Memory B cell (primary cell): ENCODE results near the gene CCDC70.
"Not testable (repeated sequence)": the region's sequence is repeated elsewhere in the genome, so short reads cannot be mapped to it uniquely, and the experiment has no call there.

Experiments used
- ATAC-seq: fragments of 150-1000 bp; cut with Tn5 transposase; 2 replicates; pipeline ENCODE4 v1.10.0; 2021; ENCODE audit warnings: low read depth, mild to moderate bottlenecking, moderate library complexity
- DNase-seq, 2 donors: peaks; one replicate each; pipeline ENCODE4 v3.0.0; 2022; ENCODE audit warnings: low spot score in 2 of 2
- H3K27ac Mint-ChIP-seq: one replicate; pipeline ENCODE4 v1.8.0; 2022; ENCODE audit warnings: mild to moderate bottlenecking, moderate library complexity, mixed read lengths
- H3K27me3 Mint-ChIP-seq: one replicate; pipeline ENCODE4 v1.8.0; 2022; ENCODE audit warnings: mixed read lengths
- H3K36me3 Mint-ChIP-seq: one replicate; pipeline ENCODE4 v1.8.0; 2022; ENCODE audit warnings: mild to moderate bottlenecking, mixed read lengths
- H3K4me1 Mint-ChIP-seq: one replicate; pipeline ENCODE4 v1.8.0; 2022; ENCODE audit warnings: mixed read lengths
- H3K4me3 Mint-ChIP-seq: one replicate; pipeline ENCODE4 v1.8.0; 2022; ENCODE audit warnings: mild to moderate bottlenecking, moderate library complexity, mixed read lengths
- H3K9me3 Mint-ChIP-seq: one replicate; pipeline ENCODE4 v1.8.0; 2022; ENCODE audit warnings: mixed read lengths

Gene CCDC70

GRCh38 chr13:51894239-51894638 lies 32.5 kb downstream of the CCDC70 start:
- ATAC-seq = no peak

GRCh38 chr13:51895906-51896888 lies 34.4 kb downstream of the CCDC70 start:
- Mint-ChIP-seq H3K27me3 (peaks cover 7% of the 10 kb centered on the region), H3K4me3 (no peak overlapping the region), H3K9me3 (no peaks in the 10 kb centered on the region), H3K27ac (no peak overlapping the region), H3K4me1 (no peaks in the 10 kb centered on the region), H3K36me3 (no peaks in the 10 kb centered on the region)
- ATAC-seq = peak; percentile 69
- peak in 1 of 2 donors; percentile 5 for DNase-seq

More at GRCh38 chr13:51894239-51894638, 32.5 kb downstream of the CCDC70 start:
- peaks cover under 1% of the 10 kb centered on the region for H3K36me3 Mint-ChIP-seq
- DNase-seq = no peak
- H3K4me1 Mint-ChIP-seq = no peaks in the 10 kb centered on the region
- peaks cover 7% of the 10 kb centered on the region for H3K27me3 Mint-ChIP-seq
- H3K27ac Mint-ChIP-seq = no peak overlapping the region
- H3K9me3 Mint-ChIP-seq = no peaks in the 10 kb centered on the region
- no peak overlapping the region for H3K4me3 Mint-ChIP-seq

DNA sequence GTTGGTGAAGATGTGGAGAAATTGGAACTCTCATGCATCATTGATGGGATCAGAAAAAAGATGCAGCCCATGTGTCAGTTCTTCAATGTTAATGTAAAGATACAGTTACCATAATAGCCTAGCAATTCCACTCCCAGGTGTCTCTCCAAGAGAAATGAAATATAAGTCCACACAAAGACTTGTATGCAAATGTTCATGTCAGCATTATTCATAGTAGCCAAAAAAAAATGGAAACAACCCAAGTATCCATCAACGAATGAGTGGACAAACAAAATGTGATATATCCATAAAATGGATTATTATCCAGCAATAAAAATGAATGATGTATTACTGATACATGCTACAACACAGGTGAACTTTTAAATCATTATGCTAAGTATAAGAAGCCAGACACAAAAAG lies 38.7 kb downstream of the CCDC70 start:
- H3K4me3 Mint-ChIP-seq = no peak overlapping the region
- no peaks in the 10 kb centered on the region for H3K36me3 Mint-ChIP-seq
- no peak overlapping the region for H3K27ac Mint-ChIP-seq
- H3K27me3 Mint-ChIP-seq = peaks cover 2% of the 10 kb centered on the region
- H3K9me3 Mint-ChIP-seq = no peaks in the 10 kb centered on the region
- no peaks in the 10 kb centered on the region for H3K4me1 Mint-ChIP-seq
- ATAC-seq (no peak), DNase-seq (no peak)

GRCh38 chr13:51902776-51903175 lies 41.0 kb downstream of the CCDC70 start:
- H3K36me3 Mint-ChIP-seq = no peaks in the 10 kb centered on the region

DNA sequence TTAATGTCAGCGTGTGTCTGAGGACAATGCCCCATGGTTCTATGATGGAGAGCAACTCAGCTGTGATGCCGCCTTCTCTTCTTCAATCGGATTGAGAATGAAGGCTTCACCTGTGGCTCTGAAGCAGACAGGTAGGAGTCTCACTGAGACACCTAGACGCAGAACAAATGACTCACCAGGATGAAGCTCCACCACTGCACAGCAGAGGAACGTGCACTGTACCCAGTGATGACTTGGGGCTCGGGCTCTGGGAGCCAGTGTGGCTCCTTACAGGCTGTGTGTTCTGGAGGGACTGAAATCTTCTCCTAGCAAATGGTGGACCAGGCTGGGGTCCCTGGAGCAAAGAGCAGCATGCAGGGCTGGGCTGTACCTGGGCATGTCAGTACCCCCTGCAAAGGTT lies 44.0 kb downstream of the CCDC70 start:
- no peaks in the 10 kb centered on the region for H3K9me3 Mint-ChIP-seq
- DNase-seq = no peak
- peaks cover 7% of the 10 kb centered on the region for H3K4me1 Mint-ChIP-seq
- no peak overlapping the region for H3K27ac Mint-ChIP-seq
- ATAC-seq = no peak
- peaks cover 2% of the 10 kb centered on the region for H3K27me3 Mint-ChIP-seq
- no peak overlapping the region for H3K4me3 Mint-ChIP-seq
- H3K36me3 Mint-ChIP-seq = no peaks in the 10 kb centered on the region

More at GRCh38 chr13:51902776-51903175, 41.0 kb downstream of the CCDC70 start:
- Mint-ChIP-seq H3K4me3 (no peak overlapping the region), H3K27ac (no peak overlapping the region), H3K9me3 (no peaks in the 10 kb centered on the region), H3K4me1 (no peaks in the 10 kb centered on the region), H3K27me3 (peaks cover 2% of the 10 kb centered on the region)
- DNase-seq (no peak), ATAC-seq (peak; percentile 32)

- Mint-ChIP-seq H3K27ac (no peak overlapping the region), H3K4me3 (no peak overlapping the region), H3K9me3 (no peaks in the 10 kb centered on the region), H3K27me3 (peaks cover 2% of the 10 kb centered on the region), H3K36me3 (no peaks in the 10 kb centered on the region), H3K4me1 (peaks cover 7% of the 10 kb centered on the region)
- ATAC-seq (no peak), DNase-seq (no peak)
These were observed 44.8 kb downstream of the CCDC70 start for GRCh38 chr13:51906581-51906980.

GRCh38 chr13:51907040-51907732 lies 45.4 kb downstream of the CCDC70 start:
- DNase-seq = no peak
- H3K27me3 Mint-ChIP-seq = peaks cover 6% of the 10 kb centered on the region
- H3K36me3 Mint-ChIP-seq = no peaks in the 10 kb centered on the region
- no peak for ATAC-seq
- H3K4me3 Mint-ChIP-seq = no peak overlapping the region
- H3K4me1 Mint-ChIP-seq = peaks cover 10% of the 10 kb centered on the region
- H3K9me3 Mint-ChIP-seq = no peaks in the 10 kb centered on the region
- no peak overlapping the region for H3K27ac Mint-ChIP-seq

DNA sequence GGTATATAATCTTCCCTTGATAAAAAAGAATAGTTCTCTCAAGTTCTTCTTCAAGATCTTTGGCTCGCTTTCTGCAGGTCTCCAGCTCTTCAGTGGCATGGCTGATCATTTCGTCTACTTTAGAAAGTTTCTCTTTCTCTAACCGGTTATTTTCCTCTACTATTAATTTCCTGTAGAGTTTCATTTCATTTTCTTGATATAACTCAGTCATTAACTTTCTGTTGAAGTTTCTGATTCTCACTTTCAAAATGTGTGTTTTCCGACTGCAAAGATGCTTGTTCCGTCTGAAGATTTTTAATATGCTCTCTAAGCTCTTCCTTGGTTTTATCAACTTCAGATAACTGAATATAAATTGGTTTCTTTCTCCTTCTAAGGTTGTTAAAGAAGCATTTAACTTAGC lies 47.5 kb downstream of the CCDC70 start:
- not testable (repeated sequence) for H3K36me3 Mint-ChIP-seq, ATAC-seq, H3K27me3 Mint-ChIP-seq, H3K4me3 Mint-ChIP-seq, H3K9me3 Mint-ChIP-seq, DNase-seq
- peak overlapping the region; percentile 36 for H3K27ac Mint-ChIP-seq
- peaks cover 13% of the 10 kb centered on the region for H3K4me1 Mint-ChIP-seq

GRCh38 chr13:51910508-51910907 lies 48.7 kb downstream of the CCDC70 start:
- no peak for DNase-seq
- Mint-ChIP-seq H3K27ac (no peak overlapping the region), H3K36me3 (no peaks in the 10 kb centered on the region), H3K9me3 (no peaks in the 10 kb centered on the region), H3K4me3 (no peak overlapping the region), H3K27me3 (peaks cover 5% of the 10 kb centered on the region), H3K4me1 (peaks cover 13% of the 10 kb centered on the region)
- no peak for ATAC-seq

DNA sequence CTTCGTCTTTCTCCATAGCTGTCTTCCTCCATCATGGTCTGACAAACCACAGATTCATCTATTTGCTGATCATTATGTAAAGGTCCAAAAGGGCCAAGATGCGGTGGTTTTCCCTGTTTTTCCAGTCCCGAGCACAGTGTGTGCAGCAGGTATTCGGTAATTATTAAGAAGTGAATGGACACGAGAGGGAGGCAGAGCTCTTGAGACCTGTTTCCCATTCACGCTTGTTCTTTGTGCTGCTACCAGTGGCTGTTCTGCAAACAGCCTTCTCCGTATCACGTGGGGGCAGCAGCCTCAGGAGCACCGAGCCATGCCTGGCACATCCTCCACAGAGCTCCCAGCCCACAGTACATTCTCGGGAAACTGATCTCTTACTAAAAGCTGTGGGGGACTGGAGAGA lies 50.3 kb downstream of the CCDC70 start:
- H3K27me3 Mint-ChIP-seq = peaks cover 10% of the 10 kb centered on the region
- no peak overlapping the region for H3K27ac Mint-ChIP-seq
- DNase-seq (no peak), ATAC-seq (no peak)
- no peak overlapping the region for H3K4me3 Mint-ChIP-seq
- H3K9me3 Mint-ChIP-seq = no peaks in the 10 kb centered on the region
- H3K36me3 Mint-ChIP-seq = no peaks in the 10 kb centered on the region
- H3K4me1 Mint-ChIP-seq = peaks cover 13% of the 10 kb centered on the region

GRCh38 chr13:51912511-51913225 lies 50.9 kb downstream of the CCDC70 start:
- Mint-ChIP-seq H3K4me1 (peaks cover 13% of the 10 kb centered on the region), H3K27me3 (peaks cover 10% of the 10 kb centered on the region), H3K36me3 (no peaks in the 10 kb centered on the region), H3K27ac (no peak overlapping the region), H3K4me3 (no peak overlapping the region), H3K9me3 (no peaks in the 10 kb centered on the region)
- DNase-seq (no peak), ATAC-seq (no peak)

- Mint-ChIP-seq H3K27me3 (peaks cover 10% of the 10 kb centered on the region), H3K4me3 (no peak overlapping the region), H3K36me3 (no peaks in the 10 kb centered on the region), H3K9me3 (no peaks in the 10 kb centered on the region), H3K27ac (no peak overlapping the region), H3K4me1 (peaks cover 13% of the 10 kb centered on the region)
- DNase-seq = no peak
- no peak for ATAC-seq
These were observed 51.8 kb downstream of the CCDC70 start for GRCh38 chr13:51913421-51914136.

DNA sequence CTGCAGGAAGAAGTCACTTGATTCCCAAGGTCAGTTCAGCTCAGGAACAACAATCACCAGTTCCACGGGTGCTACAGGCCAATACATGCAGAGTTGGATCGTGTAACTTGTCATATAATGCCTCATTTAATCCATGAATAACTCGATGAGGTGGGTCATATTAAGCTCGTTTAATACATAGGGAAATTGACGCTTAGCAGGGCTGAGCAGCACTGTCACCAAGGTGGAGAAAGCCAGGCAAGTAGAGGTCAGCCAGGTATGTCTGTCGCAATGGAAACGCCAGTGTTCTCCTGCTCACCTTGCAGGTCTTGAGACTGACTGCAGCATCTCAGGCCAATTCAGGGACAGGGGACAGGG lies 52.3 kb downstream of the CCDC70 start:
- no peaks in the 10 kb centered on the region for H3K36me3 Mint-ChIP-seq
- H3K4me1 Mint-ChIP-seq = peaks cover 13% of the 10 kb centered on the region
- no peak overlapping the region for H3K27ac Mint-ChIP-seq
- no peak for DNase-seq
- ATAC-seq = no peak
- H3K9me3 Mint-ChIP-seq = no peaks in the 10 kb centered on the region
- H3K27me3 Mint-ChIP-seq = peaks cover 10% of the 10 kb centered on the region
- H3K4me3 Mint-ChIP-seq = no peak overlapping the region
